MM.1S (cell line): ENCODE data around the gene PMM2.
"Not testable (repeated sequence)": the region's sequence is repeated elsewhere in the genome, so short reads cannot be mapped to it uniquely, and the experiment has no call there.

ENCODE experiments used
- DNase-seq: peaks from one replicate; pipeline ENCODE4 v3.0.0-alpha.2; 2015
- H2AFZ ChIP-seq: fragments of 300-600 bp; sonication (generic); 2 replicates; pipeline ENCODE4 v1.6.0; 2016; ENCODE audit warnings: antibody characterized with exemption, low read length
- H3F3A ChIP-seq: fragments of 300-600 bp; sonication (generic); 2 replicates; pipeline ENCODE4 v1.6.1; 2016; ENCODE audit warnings: mild to moderate bottlenecking, antibody characterized with exemption, low read length, moderate library complexity, mixed read lengths; ENCODE audit not compliant: insufficient read depth
- H3K27ac ChIP-seq: fragments of 300-600 bp; sonication (generic); 2 replicates; pipeline ENCODE4 v1.5.1; 2016; ENCODE audit warnings: mild to moderate bottlenecking, low read length
- H3K27me3 ChIP-seq: fragments of 300-600 bp; sonication (generic); replicated peaks from 2 replicates; pipeline ENCODE4 v1.6.0; 2016; ENCODE audit warnings: low read length; ENCODE audit not compliant: insufficient read depth
- H3K36me3 ChIP-seq: fragments of 300-600 bp; sonication (generic); replicated peaks from 2 replicates; pipeline ENCODE4 v1.6.1; 2016; ENCODE audit warnings: mild to moderate bottlenecking, low read length, mixed read lengths; ENCODE audit not compliant: insufficient read depth
- H3K4me1 ChIP-seq: fragments of 300-600 bp; sonication (generic); 2 replicates; pipeline ENCODE4 v1.6.1; 2016; ENCODE audit warnings: low read length, mixed read lengths
- H3K4me2 ChIP-seq: fragments of 300-600 bp; sonication (generic); 2 replicates; pipeline ENCODE4 v1.6.0; 2016; ENCODE audit warnings: low read depth, low read length
- H3K4me3 ChIP-seq: fragments of 300-600 bp; sonication (generic); 2 replicates; pipeline ENCODE4 v1.5.1; 2016; ENCODE audit warnings: low read length, mixed read lengths
- H3K79me2 ChIP-seq: fragments of 300-600 bp; sonication (generic); 2 replicates; pipeline ENCODE4 v1.6.1; 2016; ENCODE audit warnings: mixed run types, low read length, mixed read lengths
- H3K9ac ChIP-seq: fragments of 300-600 bp; sonication (generic); 2 replicates; pipeline ENCODE4 v1.6.1; 2016; ENCODE audit warnings: low read length, mixed read lengths
- H3K9me2 ChIP-seq: fragments of 300-600 bp; sonication (generic); replicated peaks from 2 replicates; pipeline ENCODE4 v1.6.1; 2016; ENCODE audit warnings: mild to moderate bottlenecking, low read length, mixed read lengths; ENCODE audit not compliant: insufficient read depth
- H3K9me3 ChIP-seq: fragments of 300-600 bp; sonication (generic); replicated peaks from 2 replicates; pipeline ENCODE4 v1.6.1; 2016; ENCODE audit warnings: mild to moderate bottlenecking, low read length, mixed read lengths; ENCODE audit not compliant: insufficient read depth
- H4K20me1 ChIP-seq: fragments of 300-600 bp; sonication (generic); 2 replicates; pipeline ENCODE4 v1.6.1; 2016; ENCODE audit warnings: mild to moderate bottlenecking, low read length, moderate library complexity, mixed read lengths; ENCODE audit not compliant: insufficient read depth
- EZH2 ChIP-seq: fragments of 300-600 bp; sonication (generic); optimal IDR thresholded peaks from 2 replicates; pipeline ENCODE3; 2017; ENCODE audit warnings: low read depth, mild to moderate bottlenecking, antibody characterized with exemption, low read length, mixed read lengths
- EZH2phosphoT487 ChIP-seq: fragments of 300-600 bp; sonication (generic); IDR thresholded peaks from 2 replicates; pipeline ENCODE4 v1.6.1; 2018; ENCODE audit warnings: antibody characterized with exemption, low read length
- TF ChIP-seq, protein P1 (sequence below): fragments of 300-600 bp; sonication (generic); IDR thresholded peaks from 2 replicates; pipeline ENCODE4 v1.5.1; 2016; ENCODE audit warnings: antibody characterized with exemption, low read length, mixed read lengths

PMM2 gene

DNA sequence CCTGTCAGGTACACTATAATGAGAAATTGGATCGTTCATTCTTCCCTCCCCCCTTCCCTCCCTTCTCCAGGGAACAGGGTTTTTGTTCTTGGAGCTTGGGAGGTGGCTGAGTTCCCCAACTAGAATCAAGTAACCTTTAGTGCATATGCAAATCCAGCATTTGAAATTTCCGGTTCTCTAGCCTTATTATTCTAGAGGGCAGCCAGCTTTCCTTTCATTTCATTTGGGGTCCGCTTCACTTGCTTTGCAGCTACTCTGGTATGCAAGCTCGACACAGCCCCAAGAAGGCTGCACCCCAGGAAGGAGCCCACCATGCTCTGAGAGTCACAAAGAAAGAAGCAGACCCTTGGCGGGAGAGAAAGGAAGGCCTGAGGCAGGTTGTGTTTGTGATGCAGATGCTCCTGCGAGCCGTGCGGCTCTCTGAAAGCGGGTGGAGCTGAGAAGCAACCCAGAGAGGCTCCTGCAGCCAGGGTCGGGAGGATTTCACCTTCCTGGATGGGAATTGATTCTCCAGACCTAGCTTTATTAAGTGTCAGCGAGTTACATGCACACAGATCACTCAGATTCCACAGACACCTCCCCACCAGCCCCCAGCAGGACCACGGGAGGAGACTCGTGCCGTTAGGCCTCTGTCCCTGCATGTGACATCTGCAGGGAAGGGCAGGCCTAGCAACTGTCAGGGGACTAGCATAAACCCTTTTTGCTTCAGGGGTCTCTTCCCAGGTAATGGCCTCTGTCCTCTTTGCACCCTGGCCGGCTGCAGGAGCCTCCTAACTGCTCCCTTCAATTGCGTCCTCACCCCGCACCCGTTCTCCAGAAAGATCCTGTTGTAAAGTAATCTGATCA, 34.5 kb downstream of the PMM2 start:
- no peak for TF ChIP-seq EZH2phosphoT487
- no peak for TF ChIP-seq EZH2
- TF ChIP-seq, protein P1, sequence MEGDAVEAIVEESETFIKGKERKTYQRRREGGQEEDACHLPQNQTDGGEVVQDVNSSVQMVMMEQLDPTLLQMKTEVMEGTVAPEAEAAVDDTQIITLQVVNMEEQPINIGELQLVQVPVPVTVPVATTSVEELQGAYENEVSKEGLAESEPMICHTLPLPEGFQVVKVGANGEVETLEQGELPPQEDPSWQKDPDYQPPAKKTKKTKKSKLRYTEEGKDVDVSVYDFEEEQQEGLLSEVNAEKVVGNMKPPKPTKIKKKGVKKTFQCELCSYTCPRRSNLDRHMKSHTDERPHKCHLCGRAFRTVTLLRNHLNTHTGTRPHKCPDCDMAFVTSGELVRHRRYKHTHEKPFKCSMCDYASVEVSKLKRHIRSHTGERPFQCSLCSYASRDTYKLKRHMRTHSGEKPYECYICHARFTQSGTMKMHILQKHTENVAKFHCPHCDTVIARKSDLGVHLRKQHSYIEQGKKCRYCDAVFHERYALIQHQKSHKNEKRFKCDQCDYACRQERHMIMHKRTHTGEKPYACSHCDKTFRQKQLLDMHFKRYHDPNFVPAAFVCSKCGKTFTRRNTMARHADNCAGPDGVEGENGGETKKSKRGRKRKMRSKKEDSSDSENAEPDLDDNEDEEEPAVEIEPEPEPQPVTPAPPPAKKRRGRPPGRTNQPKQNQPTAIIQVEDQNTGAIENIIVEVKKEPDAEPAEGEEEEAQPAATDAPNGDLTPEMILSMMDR, result no peak
- Histone ChIP-seq H2AFZ (no peak overlapping the region), H3K36me3 (peaks cover 12% of the 10 kb centered on the region; the same call in 1 of the 2 replicates), H3K9me3 (no peaks in the 10 kb centered on the region), H3K27me3 (no peaks in the 10 kb centered on the region), H3K4me1 (no peaks in the 10 kb centered on the region), H3K9ac (no peak overlapping the region), H4K20me1 (no peaks in the 10 kb centered on the region), H3K79me2 (peaks cover 52% of the 10 kb centered on the region), H3K27ac (no peak overlapping the region), H3F3A (no peaks in the 10 kb centered on the region), H3K4me2 (no peak overlapping the region), H3K9me2 (no peaks in the 10 kb centered on the region), H3K4me3 (no peak overlapping the region)
- DNase-seq, result no peak

DNA sequence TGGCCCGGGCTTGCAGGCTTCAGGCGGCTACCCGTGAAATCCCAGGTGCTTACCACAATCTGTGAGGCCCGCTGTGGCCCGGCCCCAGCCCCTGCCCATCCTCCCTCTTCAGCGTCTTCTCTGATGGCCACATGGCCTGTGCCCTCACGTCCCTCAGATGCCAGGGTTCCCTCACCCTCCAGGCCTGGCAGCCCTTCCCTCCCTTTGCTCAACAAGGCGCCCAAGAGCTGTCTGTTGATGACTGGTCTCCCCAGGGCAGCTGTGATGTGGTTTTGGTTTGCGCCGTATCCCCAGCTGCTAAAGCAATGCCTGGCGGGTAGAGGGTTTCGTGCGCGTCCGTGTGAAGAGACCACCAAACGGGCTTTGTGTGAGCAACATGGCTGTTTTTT, 35.1 kb downstream of the PMM2 start:
- H3K4me2 ChIP-seq, result no peak overlapping the region
- H3K79me2 ChIP-seq, result peaks cover 56% of the 10 kb centered on the region
- H3K27me3 ChIP-seq, result no peaks in the 10 kb centered on the region
- H3K4me3 ChIP-seq, result no peak overlapping the region
- peaks cover 12% of the 10 kb centered on the region; the same call in 1 of the 2 replicates for H3K36me3 ChIP-seq
- H3K9ac ChIP-seq, result no peak overlapping the region
- no peak for DNase-seq
- H3K27ac ChIP-seq, result no peak overlapping the region
- no peaks in the 10 kb centered on the region for H4K20me1 ChIP-seq
- H2AFZ ChIP-seq, result no peak overlapping the region
- H3K9me2 ChIP-seq, result no peaks in the 10 kb centered on the region
- H3K4me1 ChIP-seq, result no peaks in the 10 kb centered on the region
- no peaks in the 10 kb centered on the region for H3K9me3 ChIP-seq
- no peak for TF ChIP-seq EZH2phosphoT487
- TF ChIP-seq, protein P1, result no peak
- no peak for TF ChIP-seq EZH2
- H3F3A ChIP-seq, result no peaks in the 10 kb centered on the region

DNA sequence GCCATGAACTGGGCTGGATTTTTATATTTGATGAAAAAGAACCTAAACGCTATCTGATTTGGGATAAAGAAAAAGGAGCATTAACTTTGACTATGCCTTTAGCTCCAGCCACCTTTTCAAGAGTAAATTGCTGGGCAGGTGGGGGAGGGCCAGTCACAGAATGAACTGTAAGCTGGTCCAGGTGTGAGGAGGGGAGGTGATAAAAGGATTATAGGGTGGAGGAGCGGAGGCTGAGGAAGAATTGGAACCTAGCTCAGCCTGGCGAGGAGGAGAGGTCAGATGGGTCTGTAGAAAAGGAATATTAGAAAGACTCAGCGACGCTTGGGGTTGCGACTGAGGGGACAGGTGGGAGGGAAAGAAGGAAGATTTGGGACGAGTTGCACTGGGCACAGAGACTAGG, 39.2 kb downstream of the PMM2 start:
- H3F3A ChIP-seq, H3K27me3 ChIP-seq, H3K9me3 ChIP-seq, H3K4me3 ChIP-seq, H3K4me2 ChIP-seq, H2AFZ ChIP-seq, H3K4me1 ChIP-seq, H3K9me2 ChIP-seq, H3K9ac ChIP-seq, H3K36me3 ChIP-seq, H4K20me1 ChIP-seq, H3K27ac ChIP-seq, DNase-seq: not testable (repeated sequence)
- H3K79me2 ChIP-seq, result peaks cover 38% of the 10 kb centered on the region

DNA sequence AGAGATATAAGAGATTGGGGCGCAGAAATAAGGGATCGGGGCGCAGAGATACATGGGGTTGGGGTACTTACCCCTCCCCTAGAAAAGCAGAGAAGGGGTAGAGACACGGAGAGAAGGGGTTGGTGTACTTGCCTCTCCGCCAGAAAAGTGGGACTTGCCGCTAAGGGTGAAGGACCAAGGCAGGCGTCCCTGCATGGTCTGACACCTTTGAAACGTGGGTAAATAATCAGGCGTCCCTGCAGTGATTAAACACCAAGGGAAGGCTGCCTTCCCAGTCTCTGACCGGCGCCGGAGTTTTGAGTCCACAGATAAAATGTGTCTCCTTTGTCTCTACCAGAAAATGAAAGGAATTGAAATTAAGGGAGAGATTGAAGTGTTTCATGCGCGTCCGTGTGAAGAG, 40.0 kb downstream of the PMM2 start:
- peaks cover 30% of the 10 kb centered on the region for H3K79me2 ChIP-seq
- H3K9me2 ChIP-seq, H3K27ac ChIP-seq, H3K9ac ChIP-seq, H3K4me3 ChIP-seq, H4K20me1 ChIP-seq, H3F3A ChIP-seq, DNase-seq, H3K27me3 ChIP-seq, H3K4me1 ChIP-seq, H2AFZ ChIP-seq, H3K4me2 ChIP-seq, H3K36me3 ChIP-seq, H3K9me3 ChIP-seq: not testable (repeated sequence)

DNA sequence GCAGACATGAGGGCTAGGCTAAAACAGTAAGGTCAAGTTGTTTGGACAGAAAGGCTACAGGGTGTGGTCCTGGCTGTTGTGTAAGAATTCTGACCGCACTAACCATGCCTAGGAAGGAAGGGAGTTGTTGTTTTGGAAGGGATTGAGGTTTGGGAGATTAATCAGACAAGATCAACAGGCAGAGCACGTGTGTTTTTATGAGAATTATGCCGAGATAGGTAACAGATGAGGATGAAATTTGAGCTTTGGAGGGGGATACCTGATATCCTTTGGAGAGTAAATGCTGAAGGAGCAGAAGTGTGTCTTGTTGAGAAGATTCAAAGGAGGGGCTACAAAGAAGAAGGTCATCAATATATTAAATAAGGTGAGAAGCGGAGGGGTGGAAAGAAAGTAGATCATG, 44.4 kb downstream of the PMM2 start:
- not testable (repeated sequence) for H4K20me1 ChIP-seq, H3K9me3 ChIP-seq, H3F3A ChIP-seq, H3K9me2 ChIP-seq, H2AFZ ChIP-seq, H3K36me3 ChIP-seq, DNase-seq, H3K27me3 ChIP-seq, H3K27ac ChIP-seq, H3K4me2 ChIP-seq, H3K4me1 ChIP-seq, H3K9ac ChIP-seq, H3K4me3 ChIP-seq
- H3K79me2 ChIP-seq, result peaks cover 39% of the 10 kb centered on the region

DNA sequence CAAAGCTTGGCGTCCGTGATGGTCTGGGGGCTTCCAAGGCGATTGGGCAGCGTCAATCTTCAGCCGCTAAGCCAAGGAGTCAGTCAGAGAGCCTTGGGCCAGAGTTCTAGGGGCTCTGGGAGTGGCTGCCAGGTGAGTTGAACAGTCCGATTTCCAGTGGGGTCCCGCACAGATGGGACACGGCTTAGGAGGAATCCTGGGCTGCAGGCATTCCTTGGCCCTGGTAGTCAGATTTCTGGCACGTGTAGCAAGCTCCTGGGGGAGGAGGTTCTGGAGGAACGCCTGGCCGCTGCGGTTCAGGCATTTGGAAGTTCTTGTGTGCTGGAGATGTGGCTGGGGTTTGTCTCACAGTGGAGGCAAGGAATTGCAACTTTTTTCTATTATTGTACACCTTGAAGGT, 45.7 kb downstream of the PMM2 start:
- not testable (repeated sequence) for H3F3A ChIP-seq, H4K20me1 ChIP-seq, H3K4me3 ChIP-seq, H3K9ac ChIP-seq, H3K4me2 ChIP-seq, H3K4me1 ChIP-seq, H3K9me2 ChIP-seq, H3K27me3 ChIP-seq, DNase-seq, H3K36me3 ChIP-seq, H2AFZ ChIP-seq, H3K9me3 ChIP-seq, H3K27ac ChIP-seq
- H3K79me2 ChIP-seq, result peaks cover 44% of the 10 kb centered on the region
